Measurements from ENCODE around the gene AGBL4.

Gene AGBL4

DNA sequence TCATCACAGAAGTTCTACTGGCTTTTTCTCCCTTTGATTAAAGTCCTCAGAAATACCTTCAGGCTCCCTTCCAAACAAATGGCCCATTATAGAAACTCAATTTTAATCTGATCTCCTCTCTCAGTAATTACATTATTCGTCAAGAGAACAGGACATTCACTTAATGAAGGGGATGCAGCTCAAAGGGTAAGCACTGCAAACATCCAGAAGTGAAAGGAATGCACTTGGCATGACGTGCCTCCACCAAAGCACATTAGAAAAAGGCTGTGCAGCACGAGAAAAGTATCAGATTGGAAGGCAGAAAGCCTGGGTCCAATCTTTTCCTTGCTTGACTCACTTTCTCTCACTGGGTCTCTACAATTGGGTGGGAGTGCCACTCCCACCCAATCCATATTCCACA lies 1024.4 kb downstream of the AGBL4 start:
- H3K4me3 ChIP-seq (ENCODE audit: low read length), result no peak overlapping the region
- TF ChIP-seq, protein P1, sequence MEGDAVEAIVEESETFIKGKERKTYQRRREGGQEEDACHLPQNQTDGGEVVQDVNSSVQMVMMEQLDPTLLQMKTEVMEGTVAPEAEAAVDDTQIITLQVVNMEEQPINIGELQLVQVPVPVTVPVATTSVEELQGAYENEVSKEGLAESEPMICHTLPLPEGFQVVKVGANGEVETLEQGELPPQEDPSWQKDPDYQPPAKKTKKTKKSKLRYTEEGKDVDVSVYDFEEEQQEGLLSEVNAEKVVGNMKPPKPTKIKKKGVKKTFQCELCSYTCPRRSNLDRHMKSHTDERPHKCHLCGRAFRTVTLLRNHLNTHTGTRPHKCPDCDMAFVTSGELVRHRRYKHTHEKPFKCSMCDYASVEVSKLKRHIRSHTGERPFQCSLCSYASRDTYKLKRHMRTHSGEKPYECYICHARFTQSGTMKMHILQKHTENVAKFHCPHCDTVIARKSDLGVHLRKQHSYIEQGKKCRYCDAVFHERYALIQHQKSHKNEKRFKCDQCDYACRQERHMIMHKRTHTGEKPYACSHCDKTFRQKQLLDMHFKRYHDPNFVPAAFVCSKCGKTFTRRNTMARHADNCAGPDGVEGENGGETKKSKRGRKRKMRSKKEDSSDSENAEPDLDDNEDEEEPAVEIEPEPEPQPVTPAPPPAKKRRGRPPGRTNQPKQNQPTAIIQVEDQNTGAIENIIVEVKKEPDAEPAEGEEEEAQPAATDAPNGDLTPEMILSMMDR (conservative IDR thresholded peaks at IDR 0.05; ENCODE audit: low read length), result no peak
- no peak for DNase-seq (ENCODE audit: low read depth)

DNA sequence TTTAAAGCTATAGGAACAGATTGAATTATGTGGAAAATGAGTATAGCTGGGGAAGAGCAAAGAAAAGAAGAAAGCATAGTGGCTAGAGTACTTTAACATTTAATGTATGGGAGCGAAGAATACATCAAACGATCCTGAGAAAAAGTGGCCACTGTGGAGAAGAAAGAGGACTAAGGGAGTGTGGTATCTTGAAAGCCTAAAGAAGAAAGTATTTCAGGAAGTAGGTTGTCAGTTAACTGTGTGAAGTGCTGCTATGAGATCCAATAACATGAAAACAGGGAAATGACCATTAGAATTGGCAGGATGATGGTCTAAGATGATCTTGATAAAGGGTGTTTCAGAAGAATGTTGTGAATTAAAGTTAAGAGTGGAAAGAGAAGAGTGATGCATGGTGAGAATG lies 1027.4 kb downstream of the AGBL4 start:
- TF ChIP-seq, protein P1 (conservative IDR thresholded peaks at IDR 0.05; ENCODE audit: low read length), result no peak
- no peak overlapping the region for H3K4me3 ChIP-seq (ENCODE audit: low read length)
- no peak for DNase-seq (ENCODE audit: low read depth)

DNA sequence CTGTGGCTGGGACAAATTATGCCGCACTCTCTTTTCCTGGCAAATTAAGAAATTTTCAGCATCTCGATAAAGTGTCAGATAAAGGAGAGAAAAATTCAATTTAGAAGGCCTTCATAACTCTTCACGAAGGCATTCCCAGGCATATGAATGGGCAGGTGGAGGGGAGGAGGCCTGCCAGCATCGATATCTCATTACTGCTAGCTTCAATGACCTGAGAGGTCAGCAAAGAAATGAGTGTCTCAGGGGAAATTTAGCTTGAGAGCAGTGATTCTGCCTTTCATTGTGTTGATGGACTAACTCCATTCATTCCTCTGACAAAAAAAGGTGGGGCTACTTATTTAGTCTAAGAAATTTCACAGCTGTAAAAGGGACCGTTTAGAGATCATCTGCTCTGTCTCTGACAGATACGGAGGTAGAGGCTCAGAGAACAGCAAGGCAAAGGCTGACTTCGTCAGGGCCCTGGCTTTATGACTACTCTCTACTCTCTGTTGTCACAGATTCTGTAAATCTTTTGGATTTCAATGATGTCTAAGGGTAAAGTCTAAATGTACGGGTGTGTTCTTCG lies 1035.0 kb downstream of the AGBL4 start:
- TF ChIP-seq, protein P1 (conservative IDR thresholded peaks at IDR 0.05; ENCODE audit: low read length), result no peak
- H3K4me3 ChIP-seq (ENCODE audit: low read length), result no peak overlapping the region
- DNase-seq (ENCODE audit: low read depth), result no peak

DNA sequence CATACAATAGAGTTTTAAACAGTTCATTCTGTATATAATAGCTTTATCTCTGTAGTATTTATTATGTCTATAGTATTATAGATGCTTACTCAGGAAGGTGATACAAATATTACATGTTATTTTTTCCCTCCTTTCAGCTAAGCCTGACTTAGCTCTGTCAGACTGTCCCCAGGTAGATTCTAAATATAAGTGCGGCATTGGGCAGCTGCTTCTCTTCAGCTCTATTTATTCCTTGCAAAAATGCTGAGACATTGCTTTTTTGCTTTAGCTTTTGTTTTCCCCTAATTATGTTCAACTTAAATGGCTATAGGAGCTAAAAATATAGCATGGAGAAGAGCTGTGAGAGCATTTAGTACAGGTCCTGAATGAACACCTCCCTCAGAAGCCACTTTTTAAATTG lies 1043.8 kb downstream of the AGBL4 start:
- TF ChIP-seq, protein P1 (conservative IDR thresholded peaks at IDR 0.05; ENCODE audit: low read length), result no peak
- H3K4me3 ChIP-seq (ENCODE audit: low read length), result no peak overlapping the region
- DNase-seq (ENCODE audit: low read depth), result no peak

DNA sequence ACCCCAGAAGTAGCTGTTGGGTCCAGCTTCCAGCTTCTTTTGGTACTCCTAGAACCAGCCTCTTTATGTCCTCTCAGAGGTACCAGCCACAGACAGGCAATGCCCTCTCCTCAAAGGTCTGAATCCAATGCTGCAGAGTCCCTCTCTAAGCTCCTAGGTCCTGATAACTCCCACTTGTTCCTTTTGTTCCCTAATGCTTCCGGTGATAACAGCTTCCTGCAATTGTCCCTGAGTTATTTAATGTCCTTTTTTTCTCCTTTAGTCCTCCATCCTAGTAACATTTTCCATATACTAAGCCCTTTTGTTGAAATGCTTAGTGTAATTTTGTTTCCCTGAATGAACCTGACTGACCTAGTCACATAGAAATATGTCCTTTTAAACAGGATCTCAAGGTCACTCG lies 1045.3 kb downstream of the AGBL4 start:
- no peak overlapping the region for H3K4me3 ChIP-seq (ENCODE audit: low read length)
- no peak for DNase-seq (ENCODE audit: low read depth)
- TF ChIP-seq, protein P1 (conservative IDR thresholded peaks at IDR 0.05; ENCODE audit: low read length), result no peak

DNA sequence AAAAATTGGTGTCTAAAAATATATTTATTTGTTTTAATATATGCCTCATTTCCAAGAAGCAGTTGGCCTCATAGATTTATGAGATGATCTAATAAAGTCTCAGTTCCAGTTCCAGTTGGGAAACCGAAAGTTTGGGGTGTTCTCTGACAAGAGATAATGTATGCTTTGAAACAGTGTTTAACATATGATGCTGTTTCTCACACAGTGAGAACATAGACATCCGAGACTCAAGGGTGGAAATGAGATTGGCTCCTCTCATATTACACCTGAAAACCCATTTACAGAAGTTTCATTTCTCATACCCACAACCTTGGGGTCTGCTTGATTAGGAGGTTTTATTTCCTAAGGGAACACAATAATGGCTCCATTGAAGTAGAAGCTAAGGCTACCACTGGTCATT lies 1046.5 kb downstream of the AGBL4 start:
- TF ChIP-seq, protein P1 (conservative IDR thresholded peaks at IDR 0.05; ENCODE audit: low read length), result no peak
- no peak overlapping the region for H3K4me3 ChIP-seq (ENCODE audit: low read length)
- no peak for DNase-seq (ENCODE audit: low read depth)

DNA sequence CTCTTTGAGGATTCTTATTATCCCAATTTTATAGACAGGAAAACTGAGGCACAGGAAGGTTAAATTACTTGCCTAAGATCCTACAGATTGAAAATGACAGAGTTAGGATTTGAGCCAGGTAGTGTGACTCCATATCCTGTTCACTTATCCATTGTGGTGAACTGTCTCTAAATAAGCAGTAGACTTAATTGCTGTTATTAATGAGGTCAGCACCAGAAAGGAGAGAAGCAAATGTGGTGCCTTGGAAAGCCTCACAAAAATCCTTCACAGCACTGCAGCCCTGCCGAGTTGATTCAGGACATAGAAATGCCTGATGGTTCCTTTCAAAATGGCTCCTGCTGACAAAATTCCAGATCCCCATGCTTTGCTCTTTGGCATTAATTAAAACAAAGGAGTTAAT lies 1053.8 kb downstream of the AGBL4 start:
- H3K4me3 ChIP-seq (ENCODE audit: low read length), result no peak overlapping the region
- peak; percentile 44 for DNase-seq (ENCODE audit: low read depth)
- TF ChIP-seq, protein P1 (conservative IDR thresholded peaks at IDR 0.05; ENCODE audit: low read length), result no peak
